Ishikawa (cell line): ENCODE data around the gene SCRT2.

Experiments
- MAX ChIP-seq: IDR thresholded peaks from 2 replicates; pipeline ENCODE4 v1.6.1; 2012
- USF1 ChIP-seq: IDR thresholded peaks from 2 replicates; pipeline ENCODE4 v1.6.1; 2012

- TF ChIP-seq USF1 (no peak), MAX (no peak)
Measured at GRCh38 chr20:694496-694895, 18.9 kb upstream of the SCRT2 start.
